ENCODE data around the gene CFAP77.

- TF ChIP-seq CTCF (IDR thresholded peaks at IDR 0.05) (no peak), POLR2A (IDR thresholded peaks at IDR 0.05) (no peak)
These were observed 206.7 kb downstream of the CFAP77 start for GRCh38 chr9:132616725-132617124.
